ENCODE data around the gene CREB5. TPM values are rescaled to one million over a fixed set of nuclear protein-coding genes. Genes with fewer than 3 reads are reported as not detected.

The CREB5 gene
- total and polyA plus RNA-seq, 7 donors: 0.80 to 42.1 (median 4.6) TPM

DNA sequence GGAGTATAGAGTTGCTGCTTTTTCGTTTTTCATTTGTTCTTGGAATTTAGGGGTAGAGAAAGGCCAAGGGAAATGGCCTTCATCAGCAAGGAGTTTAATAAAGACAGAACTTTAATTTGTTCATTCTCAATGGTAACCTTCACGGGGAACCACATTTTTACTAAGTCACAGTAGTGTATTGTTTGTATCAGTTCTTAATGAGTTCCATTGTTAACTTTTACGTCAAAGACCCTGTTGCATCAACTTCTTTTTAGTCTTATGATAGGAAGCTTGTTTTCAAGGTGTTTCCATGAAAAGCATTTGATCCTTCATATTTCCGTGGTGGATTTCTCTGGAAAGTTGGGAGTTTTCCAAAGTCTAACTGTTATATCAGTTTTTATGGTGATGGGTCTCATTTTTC lies 169.9 kb downstream of the CREB5 start:
- TF ChIP-seq POLR2A (IDR thresholded peaks at IDR 0.05) (no peak), POLR2AphosphoS5 (IDR thresholded peaks at IDR 0.05) (no peak), EP300 (IDR thresholded peaks at IDR 0.05) (no peak)
- TF ChIP-seq, protein P1, sequence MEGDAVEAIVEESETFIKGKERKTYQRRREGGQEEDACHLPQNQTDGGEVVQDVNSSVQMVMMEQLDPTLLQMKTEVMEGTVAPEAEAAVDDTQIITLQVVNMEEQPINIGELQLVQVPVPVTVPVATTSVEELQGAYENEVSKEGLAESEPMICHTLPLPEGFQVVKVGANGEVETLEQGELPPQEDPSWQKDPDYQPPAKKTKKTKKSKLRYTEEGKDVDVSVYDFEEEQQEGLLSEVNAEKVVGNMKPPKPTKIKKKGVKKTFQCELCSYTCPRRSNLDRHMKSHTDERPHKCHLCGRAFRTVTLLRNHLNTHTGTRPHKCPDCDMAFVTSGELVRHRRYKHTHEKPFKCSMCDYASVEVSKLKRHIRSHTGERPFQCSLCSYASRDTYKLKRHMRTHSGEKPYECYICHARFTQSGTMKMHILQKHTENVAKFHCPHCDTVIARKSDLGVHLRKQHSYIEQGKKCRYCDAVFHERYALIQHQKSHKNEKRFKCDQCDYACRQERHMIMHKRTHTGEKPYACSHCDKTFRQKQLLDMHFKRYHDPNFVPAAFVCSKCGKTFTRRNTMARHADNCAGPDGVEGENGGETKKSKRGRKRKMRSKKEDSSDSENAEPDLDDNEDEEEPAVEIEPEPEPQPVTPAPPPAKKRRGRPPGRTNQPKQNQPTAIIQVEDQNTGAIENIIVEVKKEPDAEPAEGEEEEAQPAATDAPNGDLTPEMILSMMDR (IDR thresholded peaks at IDR 0.05): no peak
- Histone ChIP-seq H3K4me1 (no peaks in the 10 kb centered on the region), H3K4me3 (no peak overlapping the region), H3K36me3 (no peaks in the 10 kb centered on the region), H3K27me3 (no peaks in the 10 kb centered on the region), H3K27ac (no peak overlapping the region), H3K9me3 (no peaks in the 10 kb centered on the region)
- no peak for DNase-seq
- WGBS, 2 donors: 72 to 92% methylated on average over 4 of the region's 4 CpGs
- intact Hi-C loops (cut with DNase I): no loop called here

DNA sequence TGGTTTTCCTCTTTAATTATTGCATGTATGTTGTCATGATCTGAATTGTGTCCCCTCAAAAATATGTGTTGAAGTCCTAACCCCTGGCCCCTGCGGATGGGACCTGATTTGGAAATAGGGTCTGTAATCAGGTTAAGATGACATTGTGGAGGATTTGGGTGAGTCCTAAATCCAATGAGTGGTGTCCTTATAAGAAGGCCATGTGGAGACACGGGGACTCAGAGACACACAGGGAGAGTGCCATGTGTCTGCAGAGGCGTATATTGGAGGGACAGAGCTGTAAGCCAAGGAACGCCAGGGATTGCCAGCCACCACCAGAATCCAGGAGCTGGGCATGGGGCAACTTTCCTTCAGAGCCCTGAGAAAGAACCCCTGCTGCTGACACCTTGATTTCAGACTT lies 171.9 kb downstream of the CREB5 start:
- 78 to 94% methylated on average over 4 of the region's 4 CpGs for WGBS, 2 donors
- intact Hi-C loops (cut with DNase I): no loop called here
- Histone ChIP-seq H3K27me3 (no peaks in the 10 kb centered on the region), H3K4me3 (no peak overlapping the region), H3K36me3 (no peaks in the 10 kb centered on the region), H3K9me3 (no peaks in the 10 kb centered on the region), H3K4me1 (no peaks in the 10 kb centered on the region), H3K27ac (no peak overlapping the region)
- TF ChIP-seq EP300 (IDR thresholded peaks at IDR 0.05): no peak
- no peak for TF ChIP-seq POLR2AphosphoS5 (IDR thresholded peaks at IDR 0.05)
- TF ChIP-seq POLR2A (IDR thresholded peaks at IDR 0.05): no peak
- TF ChIP-seq, protein P1 (IDR thresholded peaks at IDR 0.05): no peak
- no peak for DNase-seq

DNA sequence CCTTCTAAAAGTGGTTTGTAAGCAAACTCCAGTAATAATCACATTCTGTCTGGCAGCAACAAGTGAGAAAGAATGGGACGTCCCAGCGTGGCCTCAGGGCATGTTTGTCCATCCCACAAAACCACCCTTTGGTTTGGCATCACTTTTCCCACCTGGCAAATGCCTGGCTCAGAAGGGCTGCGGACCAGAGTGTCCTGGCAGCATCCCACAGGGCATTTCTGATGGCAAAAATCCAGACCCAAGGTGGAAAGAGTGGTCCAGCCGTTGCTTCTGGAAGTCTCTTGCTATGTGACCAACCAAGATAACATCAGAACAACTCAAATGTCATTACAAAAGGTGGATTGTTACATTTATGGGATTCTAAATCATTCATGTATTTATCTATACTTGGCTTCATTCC lies 174.4 kb downstream of the CREB5 start:
- WGBS, 2 donors: 44 to 78% methylated on average over 4 of the region's 4 CpGs
- no peak overlapping the region for H3K27ac ChIP-seq
- no peaks in the 10 kb centered on the region for H3K27me3 ChIP-seq
- DNase-seq: no peak
- no peak overlapping the region for H3K4me3 ChIP-seq
- H3K36me3 ChIP-seq: no peaks in the 10 kb centered on the region
- no peak for TF ChIP-seq POLR2AphosphoS5 (IDR thresholded peaks at IDR 0.05)
- TF ChIP-seq POLR2A (IDR thresholded peaks at IDR 0.05): no peak
- TF ChIP-seq, protein P1 (IDR thresholded peaks at IDR 0.05): no peak
- TF ChIP-seq EP300 (IDR thresholded peaks at IDR 0.05): no peak
- intact Hi-C loops (cut with DNase I): no loop called here
- H3K9me3 ChIP-seq: no peaks in the 10 kb centered on the region
- no peaks in the 10 kb centered on the region for H3K4me1 ChIP-seq

DNA sequence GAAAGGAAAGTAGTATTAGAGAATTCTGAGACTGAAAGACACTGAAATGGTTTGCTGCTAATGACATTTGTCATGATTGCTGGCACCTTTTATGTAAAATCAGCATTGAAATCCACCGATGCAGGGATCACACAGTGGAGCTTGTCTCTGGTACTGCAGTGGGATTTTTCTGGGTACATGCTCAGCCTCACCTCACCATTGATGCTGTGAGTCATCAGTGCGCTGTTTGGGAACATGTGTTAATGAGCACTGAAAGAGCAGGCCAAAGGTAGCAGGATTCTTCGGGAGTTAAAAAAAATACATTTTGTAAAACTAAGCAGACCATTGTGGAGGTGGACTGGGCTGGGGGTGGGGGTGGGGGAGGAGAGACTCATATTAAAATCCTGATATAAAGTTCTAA lies 174.9 kb downstream of the CREB5 start:
- WGBS, 2 donors: 43 to 80% methylated on average over 3 of the region's 3 CpGs

DNA sequence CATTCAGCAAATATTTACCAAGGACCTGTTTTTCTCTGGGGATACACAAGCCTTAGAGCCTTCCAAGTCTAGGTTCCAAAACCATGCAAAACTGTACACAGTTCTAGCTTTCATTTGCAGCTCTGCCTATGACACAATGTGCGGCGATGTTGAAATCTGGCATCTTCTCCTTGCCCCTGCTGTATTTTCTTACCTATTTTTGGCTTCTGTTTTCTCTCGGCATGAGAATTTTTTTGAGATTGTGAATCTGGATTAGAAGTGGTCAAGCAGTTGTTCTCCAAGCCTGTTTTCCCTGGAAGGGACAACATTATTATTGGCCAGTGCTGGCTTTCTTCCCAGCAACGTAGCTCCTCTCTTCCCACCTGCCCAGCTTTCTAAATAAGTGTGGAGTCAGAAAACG lies 176.3 kb downstream of the CREB5 start:
- no peak for DNase-seq
- Histone ChIP-seq H3K4me3 (no peak overlapping the region), H3K36me3 (no peaks in the 10 kb centered on the region), H3K27me3 (no peaks in the 10 kb centered on the region), H3K27ac (no peak overlapping the region), H3K4me1 (no peaks in the 10 kb centered on the region), H3K9me3 (no peaks in the 10 kb centered on the region)
- intact Hi-C loops (cut with DNase I): no loop called here
- WGBS, 2 donors: 65 to 88% methylated on average over 5 of the region's 5 CpGs
- TF ChIP-seq POLR2AphosphoS5 (IDR thresholded peaks at IDR 0.05): no peak
- TF ChIP-seq, protein P1 (IDR thresholded peaks at IDR 0.05): no peak

More for the DNA sequence above, 174.9 kb downstream of the CREB5 start:
- TF ChIP-seq POLR2AphosphoS5 (IDR thresholded peaks at IDR 0.05) (no peak), EP300 (IDR thresholded peaks at IDR 0.05) (no peak), POLR2A (IDR thresholded peaks at IDR 0.05) (no peak)
- TF ChIP-seq, protein P1 (IDR thresholded peaks at IDR 0.05): no peak
- Histone ChIP-seq H3K36me3 (no peaks in the 10 kb centered on the region), H3K4me1 (no peaks in the 10 kb centered on the region), H3K4me3 (no peak overlapping the region), H3K27ac (no peak overlapping the region), H3K27me3 (no peaks in the 10 kb centered on the region), H3K9me3 (no peaks in the 10 kb centered on the region)
- DNase-seq: no peak
- intact Hi-C loops (cut with DNase I): no loop called here
